Measurements from ENCODE around the gene SNTG2.

The SNTG2 gene

DNA sequence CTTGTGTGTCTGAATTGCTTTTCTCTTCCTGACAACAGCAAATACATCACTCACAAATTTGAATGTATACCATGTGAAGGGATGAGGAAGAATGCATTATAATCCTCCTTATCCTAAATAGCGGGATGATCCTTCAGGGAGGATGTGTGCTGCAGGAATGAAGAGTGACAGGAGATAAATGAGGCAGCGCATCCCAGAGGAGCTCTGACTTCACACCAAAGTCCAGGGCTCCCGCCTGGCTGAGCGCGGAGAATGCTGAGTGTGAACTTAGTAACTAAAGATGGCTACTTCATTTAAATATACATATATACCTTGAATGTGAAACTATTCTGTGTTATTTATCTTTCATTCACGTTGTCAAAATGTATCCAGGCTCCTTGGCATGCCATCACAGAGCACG lies 317.4 kb downstream of the SNTG2 start:
- DNase-seq: no peak

DNA sequence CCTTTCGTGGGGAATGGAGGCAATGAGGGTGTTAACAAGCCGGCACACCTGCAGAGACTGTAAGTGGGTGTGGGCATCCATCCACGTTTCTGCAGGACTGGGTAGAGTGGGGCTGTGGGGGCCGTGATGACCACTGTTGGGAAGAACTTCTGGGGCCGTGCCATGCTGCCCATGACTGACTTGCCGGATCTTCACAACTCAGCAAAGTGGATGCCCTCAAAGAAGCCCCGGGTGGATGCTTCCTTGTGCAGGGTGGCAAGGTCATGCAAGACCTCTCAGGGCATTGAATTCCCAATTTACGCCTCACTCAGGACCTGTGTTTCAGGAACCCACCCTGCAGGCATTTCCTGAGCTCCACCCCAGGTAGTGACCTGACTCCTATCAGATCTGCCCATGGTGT lies 319.2 kb downstream of the SNTG2 start:
- no peak for DNase-seq

DNA sequence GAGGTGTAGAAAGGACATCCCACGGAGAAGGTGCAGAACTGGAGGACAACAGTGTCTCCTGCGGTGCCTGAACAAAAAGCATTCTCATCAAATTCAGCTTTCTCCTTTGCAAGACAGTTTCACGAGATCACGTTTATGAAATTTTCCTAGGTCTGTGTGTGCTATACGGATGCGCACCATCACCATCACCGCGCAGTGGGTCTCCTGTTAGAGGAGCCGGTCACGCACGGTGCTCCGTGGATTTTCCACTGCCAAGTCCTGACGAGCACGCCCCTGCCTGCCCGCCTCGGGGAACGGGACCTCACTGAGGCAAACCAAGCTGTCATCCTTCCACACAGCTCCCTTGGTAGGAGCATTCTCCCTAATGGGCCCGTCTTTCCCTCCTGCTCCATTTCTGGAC lies 322.2 kb downstream of the SNTG2 start:
- no peak for DNase-seq

DNA sequence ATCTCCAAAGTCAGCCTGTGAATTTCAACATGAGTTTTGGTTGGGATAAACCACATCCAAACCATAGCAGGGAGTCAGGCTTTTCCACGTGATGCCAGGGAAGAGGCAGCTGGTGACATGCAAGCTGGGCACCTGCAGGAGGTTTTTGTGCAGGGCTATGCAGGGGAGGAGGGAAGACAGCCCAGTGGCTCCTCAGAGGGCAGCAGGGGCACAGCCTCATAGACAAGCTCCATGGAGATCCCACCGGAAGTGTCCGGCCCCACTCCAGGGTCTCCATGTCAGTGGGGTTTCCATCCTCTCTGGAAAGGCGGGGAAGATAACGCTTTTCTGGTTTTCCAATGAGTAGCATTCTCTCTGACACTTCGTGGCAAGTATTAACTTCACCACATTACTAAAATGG lies 327.0 kb downstream of the SNTG2 start:
- no peak for DNase-seq

DNA sequence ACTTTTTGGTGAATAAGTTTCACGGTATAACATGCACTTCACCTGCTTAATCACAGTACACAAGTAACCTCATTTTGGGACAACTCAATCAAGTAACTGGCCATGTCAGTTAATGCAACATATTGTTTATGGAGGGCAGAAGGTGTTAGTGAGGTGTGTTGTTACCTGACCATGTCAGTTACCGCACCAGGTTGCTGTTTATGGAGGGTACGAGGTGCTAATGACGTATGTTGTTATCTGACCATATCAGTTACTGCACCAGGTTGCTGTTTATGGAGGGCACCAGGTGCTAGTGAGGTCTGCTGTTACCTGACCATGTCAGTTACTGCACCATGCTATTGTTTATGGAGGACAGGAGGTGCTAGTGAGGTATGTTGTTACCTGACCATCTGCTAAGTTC lies 327.5 kb downstream of the SNTG2 start:
- no peak for DNase-seq

DNA sequence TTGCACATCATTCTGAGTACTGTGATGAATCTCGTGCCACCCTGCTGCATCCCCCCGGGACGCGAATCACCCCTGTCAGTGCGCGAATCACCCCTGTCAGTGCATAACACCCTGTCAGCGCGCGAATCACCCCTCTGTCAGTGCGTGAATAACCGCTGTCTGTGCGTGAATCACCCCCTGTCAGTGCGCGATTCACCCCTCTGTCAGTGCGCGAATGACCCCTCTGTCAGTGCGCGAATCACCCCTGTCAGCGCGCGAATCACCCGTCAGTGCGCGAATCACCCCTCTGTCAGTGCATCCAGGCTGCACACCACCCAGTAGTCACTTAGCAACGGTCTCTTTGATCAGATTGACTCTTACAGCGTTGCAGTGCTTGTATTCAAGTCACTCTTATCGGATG lies 328.2 kb downstream of the SNTG2 start:
- no peak for DNase-seq

DNA sequence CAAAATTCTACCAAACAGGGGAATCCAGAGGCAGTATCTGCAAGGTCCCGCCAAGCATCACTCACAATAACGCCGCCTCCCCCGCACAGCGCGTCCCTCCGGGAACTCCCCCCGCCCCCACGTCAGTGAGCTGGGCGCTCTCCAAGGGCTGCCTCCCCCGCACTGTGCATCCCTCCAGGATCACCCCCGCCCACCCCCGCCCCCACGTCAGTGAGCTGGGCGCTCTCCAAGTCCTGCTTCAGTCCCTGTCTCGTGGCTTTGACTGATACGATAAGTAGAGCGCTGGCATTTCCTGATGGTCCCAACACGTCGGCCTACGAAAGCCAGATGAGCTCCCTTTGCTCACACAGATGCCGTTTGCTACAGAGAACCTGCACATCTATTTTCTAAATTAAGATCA lies 331.9 kb downstream of the SNTG2 start:
- peak in 10 of 58 donors; percentile 8 to 52 (median 21) for DNase-seq

DNA sequence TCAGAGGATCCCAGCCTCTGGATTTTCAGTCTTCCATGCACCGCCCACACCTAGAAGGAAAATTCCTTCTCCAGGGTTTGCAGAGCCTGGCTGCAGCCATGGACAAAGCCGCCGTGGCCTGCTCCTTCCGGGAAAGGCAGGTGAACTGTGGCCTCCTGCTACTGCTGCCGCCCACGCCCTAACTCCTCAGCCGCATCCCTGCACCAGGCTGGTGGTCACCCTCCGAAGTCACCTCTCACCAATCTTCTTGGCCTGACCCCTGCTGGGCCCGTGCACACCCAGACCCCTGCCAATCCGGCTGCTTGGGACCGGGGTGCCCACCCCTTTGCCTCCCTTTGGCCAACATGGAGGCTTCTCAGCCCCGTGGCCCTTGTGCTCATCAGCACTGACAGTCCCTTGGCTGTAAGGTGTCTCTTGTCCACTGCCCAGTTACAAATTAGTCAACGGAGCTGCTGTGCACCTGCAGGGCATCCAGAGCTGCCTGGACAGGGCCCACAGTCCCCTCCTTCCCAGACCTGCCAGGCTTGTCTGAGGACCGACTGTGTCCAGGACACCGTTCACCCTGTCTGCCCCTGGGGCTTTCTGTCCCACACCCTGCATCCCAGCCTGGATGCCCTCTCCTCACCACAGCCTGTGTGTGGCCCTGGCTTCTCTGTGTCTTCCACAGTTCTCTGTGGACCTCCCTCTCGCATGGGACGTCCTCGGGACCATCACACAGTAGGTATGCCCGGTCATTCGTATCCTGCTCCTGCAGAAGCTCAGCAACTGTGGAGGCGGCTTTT lies 332.6 kb downstream of the SNTG2 start:
- peak in 1 of 58 donors; percentile 37 for DNase-seq

DNA sequence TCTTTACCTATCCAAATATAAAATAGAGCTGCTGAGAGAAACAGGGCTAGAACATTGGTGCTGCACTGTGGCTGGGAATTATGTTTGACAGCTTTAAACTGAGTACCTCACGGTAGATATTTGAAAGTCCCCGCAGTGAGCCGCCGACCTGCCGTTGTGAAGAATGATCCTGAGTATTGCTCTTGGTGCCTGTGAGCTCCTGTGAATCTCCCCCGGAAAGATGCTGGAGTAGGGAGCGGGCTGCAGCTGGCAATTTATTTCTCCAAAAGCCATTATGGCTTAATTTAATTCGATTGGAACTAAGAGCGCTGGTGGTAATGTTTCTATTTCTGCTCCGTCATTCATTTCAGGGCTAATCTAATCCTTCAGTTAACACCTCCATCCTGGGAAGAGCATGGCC lies 333.2 kb downstream of the SNTG2 start:
- DNase-seq: no peak

DNA sequence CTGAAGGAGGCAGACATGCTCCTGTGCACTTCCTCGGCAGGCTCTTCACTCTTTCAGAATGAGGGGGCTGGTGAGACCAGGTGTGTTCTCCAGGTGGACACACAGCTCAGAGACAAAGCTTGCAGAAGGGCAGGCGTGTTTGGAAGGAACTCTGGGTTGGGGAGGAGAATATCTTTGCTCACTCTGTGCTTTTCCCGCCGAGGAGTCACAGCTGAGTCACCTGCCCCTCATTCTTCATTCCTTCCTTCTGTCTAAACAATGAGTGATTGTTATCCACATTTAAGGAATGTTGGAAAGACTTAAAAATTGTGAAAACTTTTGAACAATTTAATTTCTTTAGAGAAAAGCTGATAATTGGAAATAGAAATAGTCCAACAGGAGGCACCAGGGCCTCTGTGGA lies 336.3 kb downstream of the SNTG2 start:
- DNase-seq: no peak

DNA sequence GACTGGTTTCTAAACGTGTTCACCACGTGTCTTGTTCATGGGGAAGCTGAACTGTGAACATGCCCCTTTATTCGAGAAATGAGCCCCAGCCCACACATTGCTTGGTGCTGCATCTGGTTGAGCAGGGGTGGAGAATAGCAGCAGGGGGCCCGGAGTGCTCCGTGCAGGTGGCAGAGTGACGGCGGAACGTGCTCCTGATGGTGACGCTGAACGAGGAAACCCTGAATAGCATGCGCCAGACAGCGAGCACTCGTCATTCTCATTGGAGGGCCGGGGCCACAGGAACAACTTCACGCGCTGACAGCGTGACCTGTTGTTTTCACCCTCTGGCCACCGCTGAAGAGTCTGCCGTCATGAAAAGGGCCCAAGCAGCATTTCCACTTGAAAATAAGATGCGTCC lies 336.8 kb downstream of the SNTG2 start:
- no peak for DNase-seq

DNA sequence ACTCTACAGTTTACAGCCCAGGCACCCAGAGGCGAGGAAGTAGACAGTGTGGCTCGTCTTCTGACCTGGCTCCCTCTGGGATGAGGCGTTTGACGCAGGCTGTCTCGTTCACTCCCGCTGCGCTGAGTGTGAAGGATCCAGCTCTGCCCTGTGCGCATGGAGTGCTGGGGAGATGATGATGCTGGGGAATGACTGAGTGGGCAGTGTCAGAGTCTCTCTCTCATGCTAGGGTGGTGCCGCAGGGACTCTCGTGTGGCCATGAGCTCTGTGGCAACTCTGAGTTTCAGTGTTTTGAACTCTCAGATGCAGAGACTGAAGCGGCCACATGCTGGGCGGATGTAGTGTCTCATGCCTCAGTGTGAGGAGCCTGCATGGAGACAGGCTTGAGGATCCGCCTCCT lies 344.3 kb downstream of the SNTG2 start:
- DNase-seq: no peak

DNA sequence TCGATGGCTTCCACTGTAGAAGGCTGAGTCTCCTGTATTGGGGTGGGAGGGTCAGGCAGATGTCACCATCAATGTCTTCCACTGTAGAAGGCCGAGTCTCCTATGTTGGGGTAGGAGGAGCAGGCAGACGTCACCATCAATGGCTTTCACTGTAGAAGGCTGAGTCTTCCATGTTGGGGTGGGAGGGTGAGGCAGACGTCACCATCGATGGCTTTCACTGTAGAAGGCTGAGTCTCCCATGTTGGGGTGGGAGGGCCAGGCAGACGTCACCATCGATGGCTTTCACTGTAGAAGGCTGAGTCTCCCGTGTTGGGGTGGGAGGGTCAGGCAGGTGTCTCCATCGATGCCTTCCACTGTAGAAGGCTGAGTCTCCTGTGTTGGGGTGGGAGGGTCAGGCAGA lies 345.1 kb downstream of the SNTG2 start:
- no peak for DNase-seq

DNA sequence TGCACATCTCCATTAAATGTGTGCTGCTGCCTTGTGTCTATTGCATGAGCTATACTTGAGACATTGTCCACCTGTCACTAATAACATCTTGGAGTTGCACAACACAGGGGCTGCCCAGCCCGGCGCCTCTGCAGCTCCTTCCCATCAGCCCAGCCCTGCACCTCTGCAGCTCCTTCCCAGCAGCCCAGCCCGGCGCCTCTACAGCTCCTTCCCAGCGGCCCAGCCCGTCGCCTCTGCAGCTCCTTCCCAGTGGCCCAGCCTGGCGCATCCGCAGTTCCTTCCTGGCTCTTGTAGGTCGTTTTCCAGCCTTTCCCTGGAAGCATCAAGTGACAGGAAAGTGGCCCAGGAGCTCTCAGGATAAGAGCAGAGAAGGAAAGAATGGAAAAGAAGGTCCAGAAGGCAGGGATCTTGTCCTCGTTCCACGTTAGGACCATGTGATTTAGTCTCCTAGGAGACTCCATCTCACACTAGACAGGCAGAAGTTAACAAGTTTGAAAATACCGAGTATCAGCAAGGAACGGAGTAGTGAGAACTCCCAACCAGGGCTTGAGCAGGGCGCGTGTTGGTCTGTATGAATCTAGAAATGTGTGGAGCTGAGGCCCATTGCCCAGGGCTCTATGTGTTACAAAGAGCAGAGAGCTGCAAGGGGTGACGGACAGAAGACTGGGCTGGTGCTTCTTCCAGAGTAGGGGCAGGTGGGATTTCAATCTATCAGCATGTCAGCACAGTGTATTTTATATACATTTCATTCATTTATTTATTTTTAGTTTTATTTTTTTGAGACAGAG lies 346.9 kb downstream of the SNTG2 start:
- no peak for DNase-seq

DNA sequence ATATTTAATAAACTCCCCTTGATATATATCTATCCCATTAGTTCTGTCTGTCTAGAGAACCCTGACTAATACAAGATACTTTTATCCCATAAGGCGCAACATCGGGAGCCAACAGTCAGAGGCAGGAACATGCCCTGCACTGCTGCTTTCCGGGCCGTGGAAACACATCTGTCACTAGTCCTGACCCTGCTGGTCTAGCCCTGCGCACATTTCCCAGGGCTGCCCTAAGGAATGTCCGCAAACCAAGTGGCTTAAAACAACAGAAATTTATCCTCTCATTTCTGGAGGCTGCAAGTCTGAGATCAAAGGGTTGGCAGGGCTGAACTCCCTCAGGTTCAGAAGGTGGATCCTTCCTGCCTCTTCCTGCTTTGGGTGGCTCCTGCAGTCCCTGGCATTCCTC lies 348.4 kb downstream of the SNTG2 start:
- no peak for DNase-seq

DNA sequence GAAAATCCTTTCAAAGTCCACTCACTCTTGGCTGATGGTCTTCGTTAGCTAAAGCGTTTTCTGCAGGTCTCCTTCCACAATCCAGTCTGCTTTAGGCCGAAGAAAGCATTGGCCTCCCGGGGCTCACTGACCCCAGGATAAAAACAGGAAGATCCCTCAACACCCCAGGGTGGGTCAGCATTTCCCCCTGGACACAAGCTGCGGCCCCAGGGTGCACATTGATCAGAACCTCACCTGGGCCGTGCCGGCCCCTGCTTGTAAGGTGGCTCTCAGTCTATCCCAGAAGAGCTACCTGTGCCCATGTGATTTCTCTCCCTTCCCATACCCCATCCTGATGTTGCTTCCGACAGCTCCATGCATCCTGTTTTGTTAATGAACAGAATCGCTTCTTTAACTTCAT lies 349.6 kb downstream of the SNTG2 start:
- no peak for DNase-seq

DNA sequence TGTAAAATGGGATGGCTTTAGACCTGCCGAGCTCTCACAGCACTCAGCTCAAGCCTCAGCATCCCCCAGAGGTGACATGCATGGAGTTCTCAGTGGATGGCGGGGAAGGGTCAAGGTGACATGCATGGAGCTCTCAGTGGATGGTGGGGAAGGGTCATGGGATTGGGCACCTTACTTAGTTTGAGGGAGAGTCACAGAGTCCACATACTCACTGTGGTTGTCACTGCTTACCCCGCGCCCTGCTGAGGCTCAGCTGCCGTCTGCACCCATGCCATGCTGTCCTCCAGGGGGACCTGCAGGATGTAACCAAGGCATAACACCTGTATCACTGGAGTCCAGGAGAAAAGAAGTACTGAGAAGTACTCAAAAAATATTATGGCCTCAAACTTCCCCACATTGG lies 350.4 kb downstream of the SNTG2 start:
- DNase-seq: no peak

DNA sequence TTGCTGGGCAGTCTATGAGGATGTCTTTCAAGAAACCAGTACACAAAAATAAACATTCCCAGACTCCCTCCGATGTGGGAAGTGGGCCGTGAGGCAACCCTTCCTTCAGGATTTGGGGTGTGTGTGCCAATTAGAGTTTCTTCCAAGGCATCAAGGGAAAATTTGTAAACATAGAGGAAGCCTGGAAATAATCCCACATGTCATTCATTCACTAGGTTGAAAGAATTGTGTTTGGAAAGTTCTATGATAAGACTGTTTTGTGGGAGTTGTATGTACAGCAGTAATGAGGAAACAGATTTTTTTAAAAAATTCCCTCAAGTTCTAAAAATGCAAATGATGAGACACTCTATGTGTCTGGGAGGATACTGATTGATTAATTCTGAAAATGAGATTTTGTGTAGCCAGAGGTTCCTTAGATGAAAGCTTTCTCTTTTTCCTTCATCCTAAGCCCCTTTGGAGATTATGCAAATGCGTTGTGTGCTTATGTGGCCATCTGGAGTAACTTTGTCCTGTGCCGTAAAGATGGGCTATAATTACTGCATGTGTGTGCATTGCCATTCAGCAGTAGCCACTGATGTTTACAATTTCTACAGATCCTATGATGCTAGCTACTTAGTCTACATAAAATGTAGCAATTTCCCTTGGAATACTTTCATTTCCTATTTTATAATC lies 354.8 kb downstream of the SNTG2 start:
- DNase-seq: no peak

DNA sequence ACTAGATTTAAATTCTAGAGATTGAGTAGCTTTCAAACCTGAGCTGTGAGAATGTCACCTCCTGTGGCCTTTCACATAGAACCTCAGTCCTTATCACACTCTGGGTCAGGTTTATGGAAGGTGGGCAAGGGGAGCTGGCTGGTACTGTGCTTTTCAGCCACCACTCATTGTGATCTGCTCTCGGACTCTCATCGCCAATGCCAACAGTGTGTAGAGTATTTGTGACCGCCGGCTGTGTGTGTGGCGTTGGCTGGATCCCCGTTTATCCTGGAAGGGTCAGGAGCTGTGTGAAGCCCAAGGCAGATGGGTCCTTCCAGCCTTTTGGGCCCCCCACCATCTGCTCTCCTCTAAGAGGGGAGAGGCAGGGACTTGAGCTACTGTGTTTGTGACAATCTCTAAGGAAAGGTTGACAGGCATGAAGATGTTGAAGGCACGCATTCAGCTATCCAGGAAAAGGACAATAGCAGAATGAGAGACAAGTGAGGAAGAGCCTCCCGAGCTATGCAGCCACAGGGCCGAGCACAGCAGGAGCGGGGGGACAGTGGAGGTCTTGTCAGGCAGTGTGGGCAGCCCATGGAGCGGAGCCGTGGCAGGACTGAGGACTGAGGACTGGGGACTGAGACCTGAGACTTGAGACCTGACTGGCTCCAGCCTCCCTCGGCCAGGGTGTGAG lies 355.5 kb downstream of the SNTG2 start:
- DNase-seq: no peak

DNA sequence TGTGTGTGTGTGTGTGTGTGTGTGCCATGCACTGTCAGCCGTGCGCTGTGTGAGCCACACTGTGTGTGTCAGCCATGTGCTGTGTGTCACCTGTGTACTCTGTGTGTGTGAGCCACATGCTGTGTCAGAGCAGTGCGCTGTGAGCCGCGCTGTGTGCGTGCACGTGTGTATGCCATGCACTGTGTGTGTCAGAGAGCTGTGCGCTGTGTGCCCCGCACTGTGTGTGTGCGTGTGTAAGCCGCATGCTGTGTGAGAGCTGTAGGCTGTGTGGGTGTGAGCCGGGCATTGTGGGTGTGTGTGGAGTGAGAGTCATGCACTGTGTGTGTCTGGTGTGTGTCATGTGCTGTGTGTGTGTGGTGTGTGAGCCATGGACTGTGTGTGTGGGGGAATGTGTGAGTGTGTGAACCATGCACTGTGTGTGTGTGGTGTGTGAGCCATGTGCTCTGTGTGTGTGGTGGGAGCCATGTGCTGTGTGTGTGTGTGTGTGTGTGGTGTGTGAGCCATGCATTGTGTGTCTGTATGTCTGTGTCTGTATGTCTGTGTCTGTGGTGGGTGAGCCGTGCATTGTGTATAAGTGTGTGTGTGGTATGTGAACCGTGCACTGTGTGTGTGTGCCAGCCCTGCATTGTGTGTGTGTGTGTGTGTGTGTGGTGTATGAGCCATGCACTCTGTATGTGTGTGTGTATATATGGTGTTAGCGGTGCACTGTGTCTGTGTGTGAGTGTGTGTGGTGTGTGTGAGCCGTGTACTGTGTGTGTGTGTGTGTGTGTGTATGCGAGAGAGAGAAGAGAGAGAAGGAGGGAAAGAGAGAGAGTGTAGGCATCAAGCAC lies 356.3 kb downstream of the SNTG2 start:
- DNase-seq: no peak

DNA sequence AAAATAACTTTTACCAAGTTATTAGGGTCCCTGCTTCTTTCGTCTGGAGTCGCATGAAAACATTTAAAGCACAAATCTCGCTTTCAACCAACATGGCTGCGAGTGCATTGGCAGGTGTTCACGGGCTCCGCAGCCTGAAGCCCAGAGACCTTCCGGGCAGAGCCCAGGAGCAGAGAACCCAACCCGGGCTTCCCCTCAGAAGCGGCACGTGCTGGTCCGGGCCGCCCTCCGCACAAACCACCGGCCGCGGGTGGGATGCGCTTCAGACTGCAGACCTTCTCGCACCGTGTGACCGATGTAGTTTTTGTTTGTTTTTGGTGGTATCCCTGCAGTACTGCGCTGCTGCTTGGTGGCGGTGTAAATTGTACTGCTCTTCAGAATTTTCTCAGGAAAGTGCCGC lies 357.0 kb downstream of the SNTG2 start:
- no peak for DNase-seq

All from anterior cingulate cortex (tissue), 58 donors.